ENCODE data around the gene GDPGP1.

GDPGP1 gene

DNA sequence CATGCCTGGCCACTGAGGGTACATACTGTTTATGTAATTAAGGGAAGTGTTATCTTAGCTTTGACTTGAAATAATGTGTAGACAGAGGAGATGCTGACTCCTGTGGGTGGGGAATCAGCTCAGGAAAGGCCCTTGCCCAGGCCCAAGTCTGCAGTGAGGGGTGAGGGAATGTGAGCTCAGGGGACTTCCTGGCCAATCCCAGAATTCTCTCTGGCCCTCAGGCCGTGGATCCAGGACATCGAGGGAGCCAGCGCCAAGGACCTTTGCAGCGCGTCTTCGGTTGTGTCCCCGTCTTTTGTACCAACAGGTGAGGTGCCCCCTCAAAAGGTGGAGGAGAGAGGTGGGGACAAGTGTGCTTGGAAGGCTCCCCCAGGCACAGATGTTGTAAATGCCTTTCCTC, 6.7 kb upstream of the GDPGP1 start:
- DNase-seq (ENCODE audit: extremely low read depth, low read depth) = no peak
- TF ChIP-seq, protein P1, sequence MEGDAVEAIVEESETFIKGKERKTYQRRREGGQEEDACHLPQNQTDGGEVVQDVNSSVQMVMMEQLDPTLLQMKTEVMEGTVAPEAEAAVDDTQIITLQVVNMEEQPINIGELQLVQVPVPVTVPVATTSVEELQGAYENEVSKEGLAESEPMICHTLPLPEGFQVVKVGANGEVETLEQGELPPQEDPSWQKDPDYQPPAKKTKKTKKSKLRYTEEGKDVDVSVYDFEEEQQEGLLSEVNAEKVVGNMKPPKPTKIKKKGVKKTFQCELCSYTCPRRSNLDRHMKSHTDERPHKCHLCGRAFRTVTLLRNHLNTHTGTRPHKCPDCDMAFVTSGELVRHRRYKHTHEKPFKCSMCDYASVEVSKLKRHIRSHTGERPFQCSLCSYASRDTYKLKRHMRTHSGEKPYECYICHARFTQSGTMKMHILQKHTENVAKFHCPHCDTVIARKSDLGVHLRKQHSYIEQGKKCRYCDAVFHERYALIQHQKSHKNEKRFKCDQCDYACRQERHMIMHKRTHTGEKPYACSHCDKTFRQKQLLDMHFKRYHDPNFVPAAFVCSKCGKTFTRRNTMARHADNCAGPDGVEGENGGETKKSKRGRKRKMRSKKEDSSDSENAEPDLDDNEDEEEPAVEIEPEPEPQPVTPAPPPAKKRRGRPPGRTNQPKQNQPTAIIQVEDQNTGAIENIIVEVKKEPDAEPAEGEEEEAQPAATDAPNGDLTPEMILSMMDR (IDR thresholded peaks at IDR 0.05; ENCODE audit: low read depth, low read length, missing control alignments) = no peak
- no peak overlapping the region for H3K4me3 ChIP-seq (replicated peaks; ENCODE audit: low read depth, low read length)

DNA sequence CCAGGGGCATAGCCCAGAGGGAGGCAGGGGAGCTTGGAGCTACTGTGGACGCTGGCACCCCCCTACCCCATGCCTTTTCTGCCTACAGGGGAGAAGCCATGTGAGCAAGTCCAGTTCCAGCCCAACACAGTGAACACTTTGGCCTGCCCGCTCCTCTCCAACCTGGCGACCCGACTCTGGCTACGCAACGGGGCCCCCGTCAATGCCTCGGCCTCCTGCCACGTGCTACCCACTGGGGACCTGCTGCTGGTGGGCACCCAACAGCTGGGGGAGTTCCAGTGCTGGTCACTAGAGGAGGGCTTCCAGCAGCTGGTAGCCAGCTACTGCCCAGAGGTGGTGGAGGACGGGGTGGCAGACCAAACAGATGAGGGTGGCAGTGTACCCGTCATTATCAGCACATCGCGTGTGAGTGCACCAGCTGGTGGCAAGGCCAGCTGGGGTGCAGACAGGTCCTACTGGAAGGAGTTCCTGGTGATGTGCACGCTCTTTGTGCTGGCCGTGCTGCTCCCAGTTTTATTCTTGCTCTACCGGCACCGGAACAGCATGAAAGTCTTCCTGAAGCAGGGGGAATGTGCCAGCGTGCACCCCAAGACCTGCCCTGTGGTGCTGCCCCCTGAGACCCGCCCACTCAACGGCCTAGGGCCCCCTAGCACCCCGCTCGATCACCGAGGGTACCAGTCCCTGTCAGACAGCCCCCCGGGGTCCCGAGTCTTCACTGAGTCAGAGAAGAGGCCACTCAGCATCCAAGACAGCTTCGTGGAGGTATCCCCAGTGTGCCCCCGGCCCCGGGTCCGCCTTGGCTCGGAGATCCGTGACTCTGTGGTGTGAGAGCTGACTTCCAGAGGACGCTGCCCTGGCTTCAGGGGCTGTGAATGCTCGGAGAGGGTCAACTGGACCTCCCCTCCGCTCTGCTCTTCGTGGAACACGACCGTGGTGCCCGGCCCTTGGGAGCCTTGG, 5.9 kb upstream of the GDPGP1 start:
- H3K4me3 ChIP-seq (replicated peaks; ENCODE audit: low read depth, low read length) = no peak overlapping the region
- no peak for DNase-seq (ENCODE audit: extremely low read depth, low read depth)
- TF ChIP-seq, protein P1 (IDR thresholded peaks at IDR 0.05; ENCODE audit: low read depth, low read length, missing control alignments) = no peak

DNA sequence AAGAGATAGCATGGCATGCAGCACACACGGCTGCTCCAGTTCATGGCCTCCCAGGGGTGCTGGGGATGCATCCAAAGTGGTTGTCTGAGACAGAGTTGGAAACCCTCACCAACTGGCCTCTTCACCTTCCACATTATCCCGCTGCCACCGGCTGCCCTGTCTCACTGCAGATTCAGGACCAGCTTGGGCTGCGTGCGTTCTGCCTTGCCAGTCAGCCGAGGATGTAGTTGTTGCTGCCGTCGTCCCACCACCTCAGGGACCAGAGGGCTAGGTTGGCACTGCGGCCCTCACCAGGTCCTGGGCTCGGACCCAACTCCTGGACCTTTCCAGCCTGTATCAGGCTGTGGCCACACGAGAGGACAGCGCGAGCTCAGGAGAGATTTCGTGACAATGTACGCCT, 5.0 kb upstream of the GDPGP1 start:
- DNase-seq (ENCODE audit: extremely low read depth, low read depth) = no peak
- no peak overlapping the region for H3K4me3 ChIP-seq (replicated peaks; ENCODE audit: low read depth, low read length)
- TF ChIP-seq, protein P1 (IDR thresholded peaks at IDR 0.05; ENCODE audit: low read depth, low read length, missing control alignments) = no peak

DNA sequence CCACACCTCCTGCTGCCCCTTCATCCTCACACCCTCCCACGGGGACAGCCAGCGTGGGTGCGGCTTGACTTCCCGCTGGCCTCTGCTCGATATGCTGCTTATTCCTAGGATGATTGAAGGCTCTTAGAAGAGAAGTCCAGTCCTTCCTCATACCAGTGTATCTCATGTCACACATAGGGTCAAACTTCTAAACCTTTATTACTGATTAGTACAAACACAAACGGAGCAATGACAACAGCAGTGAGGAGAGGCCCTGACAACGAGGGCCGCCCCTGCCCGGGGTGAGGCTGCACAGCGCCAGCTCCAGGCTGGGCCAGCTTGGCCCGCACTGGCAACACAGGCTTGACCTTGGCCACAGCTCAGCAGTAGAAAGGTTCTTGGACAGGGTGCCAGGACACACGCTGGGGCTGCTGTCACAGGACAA, 3.9 kb upstream of the GDPGP1 start:
- TF ChIP-seq, protein P1 (IDR thresholded peaks at IDR 0.05; ENCODE audit: low read depth, low read length, missing control alignments) = no peak
- no peak for DNase-seq (ENCODE audit: extremely low read depth, low read depth)
- no peak overlapping the region for H3K4me3 ChIP-seq (replicated peaks; ENCODE audit: low read depth, low read length)

DNA sequence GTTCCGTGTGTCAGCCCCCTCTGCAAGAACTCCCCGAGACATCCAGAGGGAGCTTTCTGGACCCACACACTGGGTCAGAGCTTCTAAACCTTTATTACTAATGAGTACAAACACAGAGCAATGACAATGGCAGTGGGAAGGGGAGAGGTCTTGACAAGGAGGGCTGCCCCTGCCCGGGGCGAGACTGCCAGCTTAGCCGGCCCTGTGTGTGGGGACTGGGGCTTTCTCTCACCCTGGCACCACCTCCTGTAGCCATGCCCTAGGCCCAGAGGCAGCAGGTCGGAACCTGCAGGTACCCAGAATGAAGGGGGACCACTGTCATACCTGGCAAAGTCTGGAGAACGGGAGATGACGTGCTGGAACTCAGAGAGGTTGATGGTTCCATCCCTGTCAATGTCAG, 3.4 kb upstream of the GDPGP1 start:
- TF ChIP-seq, protein P1 (IDR thresholded peaks at IDR 0.05; ENCODE audit: low read depth, low read length, missing control alignments) = no peak
- DNase-seq (ENCODE audit: extremely low read depth, low read depth) = no peak
- no peak overlapping the region for H3K4me3 ChIP-seq (replicated peaks; ENCODE audit: low read depth, low read length)

DNA sequence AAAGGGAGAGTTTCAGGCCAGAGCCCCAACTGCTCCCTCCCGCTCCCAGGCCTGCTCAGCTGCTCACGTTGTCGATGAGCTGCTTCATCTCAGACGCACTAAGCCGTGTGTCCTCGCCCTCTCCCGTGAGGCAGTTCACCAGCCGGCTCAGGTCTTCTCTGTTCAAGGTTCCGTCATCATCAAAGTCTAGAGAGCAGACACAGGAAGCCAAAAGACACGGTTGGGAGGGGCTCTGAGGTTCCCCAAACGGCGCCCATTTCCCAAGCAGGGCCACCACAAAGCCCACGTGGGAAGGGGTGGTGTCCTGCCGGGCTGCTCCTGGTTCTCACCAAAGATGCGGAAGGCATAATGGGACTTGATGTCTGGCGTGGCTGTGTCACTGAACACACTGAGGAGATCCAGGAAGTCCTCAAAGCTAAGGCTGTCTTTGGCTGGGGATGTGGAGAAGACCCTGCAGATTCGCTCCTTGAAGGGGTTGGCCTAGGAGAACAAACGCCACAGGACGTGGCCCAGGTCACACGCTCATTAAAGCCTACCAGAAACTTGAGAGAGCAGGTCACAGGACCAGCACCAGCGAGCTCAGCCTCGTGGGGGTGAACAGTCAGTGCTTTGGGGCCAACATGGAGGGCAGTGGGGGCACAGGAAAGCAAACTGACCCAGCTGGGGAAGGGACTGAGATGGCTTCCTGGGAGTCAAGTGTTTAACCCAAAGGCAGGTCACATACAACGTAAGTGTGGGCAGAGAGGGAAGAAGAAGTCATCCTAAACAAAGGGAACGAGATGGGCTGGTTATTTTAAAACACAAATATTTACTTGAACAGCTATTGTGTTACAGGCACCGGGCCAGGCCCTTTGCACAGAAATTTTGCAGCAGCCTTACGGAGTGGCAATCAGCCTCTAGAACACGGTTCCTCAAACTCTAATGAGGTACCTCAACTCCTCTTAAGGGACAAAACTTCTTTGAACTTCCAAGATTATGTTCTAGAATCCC, 2.7 kb upstream of the GDPGP1 start:
- DNase-seq (ENCODE audit: extremely low read depth, low read depth) = no peak
- no peak overlapping the region for H3K4me3 ChIP-seq (replicated peaks; ENCODE audit: low read depth, low read length)
- TF ChIP-seq, protein P1 (IDR thresholded peaks at IDR 0.05; ENCODE audit: low read depth, low read length, missing control alignments) = no peak
